Measurements from ENCODE around the gene ADRA2C. TPM values are rescaled to one million over a fixed set of nuclear protein-coding genes. Genes with fewer than 3 reads are reported as not detected.

The ADRA2C gene
- total and polyA plus RNA-seq, 12 donors, result 1.1 to 34.0 (median 5.3) TPM

DNA sequence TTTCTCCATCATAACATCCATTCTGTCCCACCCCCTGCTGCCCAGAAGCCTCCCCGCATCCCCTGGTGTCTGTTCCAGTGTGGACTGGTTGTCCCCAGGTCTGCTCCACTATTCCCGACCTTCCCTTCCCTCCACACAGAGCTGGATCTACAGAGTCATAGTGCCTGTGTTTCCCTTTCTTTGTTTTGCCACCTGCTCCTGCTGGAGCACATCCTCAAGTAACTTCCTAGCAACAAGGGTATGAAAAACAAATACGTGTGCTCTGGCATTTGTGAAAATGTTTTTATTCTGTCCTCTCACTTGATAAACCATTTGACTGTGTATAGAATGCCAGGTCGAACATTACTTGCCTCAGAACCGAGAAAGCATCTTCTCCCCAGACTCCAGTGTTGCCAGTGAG, 29.9 kb upstream of the ADRA2C start:
- intact Hi-C loops (cut with DNase I), result no loop called here
- Histone ChIP-seq H3K27ac (no peak overlapping the region), H3K9me3 (replicated peaks in 1 of 3) (no peaks in the 10 kb centered on the region), H3K4me1 (replicated peaks in 1 of 2) (no peaks in the 10 kb centered on the region), H3K4me3 (no peak overlapping the region), H3K36me3 (replicated peaks in 1 of 2) (no peaks in the 10 kb centered on the region), H3K27me3 (peaks cover 5% of the 10 kb centered on the region)
- WGBS, 4 donors, result 69 to 81% (median 78%) methylated on average over 5 of the region's 5 CpGs
- no peak for DNase-seq
- TF ChIP-seq, protein P1, sequence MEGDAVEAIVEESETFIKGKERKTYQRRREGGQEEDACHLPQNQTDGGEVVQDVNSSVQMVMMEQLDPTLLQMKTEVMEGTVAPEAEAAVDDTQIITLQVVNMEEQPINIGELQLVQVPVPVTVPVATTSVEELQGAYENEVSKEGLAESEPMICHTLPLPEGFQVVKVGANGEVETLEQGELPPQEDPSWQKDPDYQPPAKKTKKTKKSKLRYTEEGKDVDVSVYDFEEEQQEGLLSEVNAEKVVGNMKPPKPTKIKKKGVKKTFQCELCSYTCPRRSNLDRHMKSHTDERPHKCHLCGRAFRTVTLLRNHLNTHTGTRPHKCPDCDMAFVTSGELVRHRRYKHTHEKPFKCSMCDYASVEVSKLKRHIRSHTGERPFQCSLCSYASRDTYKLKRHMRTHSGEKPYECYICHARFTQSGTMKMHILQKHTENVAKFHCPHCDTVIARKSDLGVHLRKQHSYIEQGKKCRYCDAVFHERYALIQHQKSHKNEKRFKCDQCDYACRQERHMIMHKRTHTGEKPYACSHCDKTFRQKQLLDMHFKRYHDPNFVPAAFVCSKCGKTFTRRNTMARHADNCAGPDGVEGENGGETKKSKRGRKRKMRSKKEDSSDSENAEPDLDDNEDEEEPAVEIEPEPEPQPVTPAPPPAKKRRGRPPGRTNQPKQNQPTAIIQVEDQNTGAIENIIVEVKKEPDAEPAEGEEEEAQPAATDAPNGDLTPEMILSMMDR (IDR thresholded peaks at IDR 0.05), result no peak
- TF ChIP-seq POLR2A (IDR thresholded peaks at IDR 0.05), result no peak

DNA sequence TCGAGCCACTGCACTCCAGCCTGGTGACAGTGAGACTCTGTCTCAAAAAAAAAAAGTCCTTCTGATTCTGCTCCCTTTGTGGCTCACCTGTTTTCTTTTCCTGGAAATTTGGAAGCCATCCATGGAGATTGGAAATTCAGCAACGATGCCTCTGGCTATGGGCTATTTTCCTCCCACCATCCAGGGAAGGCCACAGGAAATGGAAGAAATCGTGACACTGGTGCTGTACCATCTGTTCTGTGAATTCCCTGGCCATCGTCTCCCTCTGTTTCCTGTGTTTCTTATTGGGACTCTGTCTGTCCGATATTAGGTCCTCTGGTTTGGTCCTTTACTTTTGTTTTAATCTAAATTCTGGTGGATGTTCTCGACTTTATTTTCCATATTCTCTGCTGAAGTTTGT, 29.4 kb upstream of the ADRA2C start:
- H3K27me3 ChIP-seq, result peaks cover 5% of the 10 kb centered on the region
- no peak for DNase-seq
- no peak overlapping the region for H3K4me3 ChIP-seq
- WGBS, 4 donors, result 52 to 64% (median 59%) methylated on average over 6 of the region's 6 CpGs
- TF ChIP-seq, protein P1 (IDR thresholded peaks at IDR 0.05), result no peak
- no peak for TF ChIP-seq POLR2A (IDR thresholded peaks at IDR 0.05)
- H3K9me3 ChIP-seq (replicated peaks in 1 of 3), result no peaks in the 10 kb centered on the region
- H3K36me3 ChIP-seq (replicated peaks in 1 of 2), result no peaks in the 10 kb centered on the region
- H3K27ac ChIP-seq, result no peak overlapping the region
- intact Hi-C loops (cut with DNase I), result no loop called here
- no peaks in the 10 kb centered on the region for H3K4me1 ChIP-seq (replicated peaks in 1 of 2)

DNA sequence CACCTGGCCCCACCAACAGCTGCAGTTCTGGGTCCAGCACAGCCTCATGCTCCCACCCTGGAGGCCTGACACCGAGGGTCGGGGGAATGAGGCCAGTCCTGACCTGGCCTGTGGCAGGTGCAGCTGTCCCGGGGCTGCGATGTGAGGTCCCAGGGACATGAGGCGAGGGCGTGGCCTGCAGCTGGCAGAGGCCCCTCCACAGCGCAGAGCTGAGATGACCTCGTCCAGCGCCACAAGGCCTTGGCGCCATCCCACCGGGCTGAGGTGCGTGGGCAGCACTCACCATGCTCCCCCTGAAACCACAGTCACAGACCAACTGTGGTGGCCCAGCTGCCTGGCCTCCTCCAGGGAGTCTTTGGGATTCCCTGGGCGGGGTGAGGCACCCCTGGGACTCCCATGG, 26.6 kb upstream of the ADRA2C start:
- Histone ChIP-seq H3K36me3 (replicated peaks in 1 of 2) (no peaks in the 10 kb centered on the region), H3K4me3 (no peak overlapping the region), H3K27ac (no peak overlapping the region), H3K27me3 (peaks cover 32% of the 10 kb centered on the region), H3K4me1 (replicated peaks in 1 of 2) (no peaks in the 10 kb centered on the region), H3K9me3 (replicated peaks in 1 of 3) (no peaks in the 10 kb centered on the region)
- intact Hi-C loops (cut with DNase I), result no loop called here
- 83 to 93% (median 89%) methylated on average over 3 to 13 of the region's 13 CpGs; no CpG with 5 or more reads in 1 of the 4 donors for WGBS, 4 donors
- no peak for DNase-seq
- TF ChIP-seq, protein P1 (IDR thresholded peaks at IDR 0.05), result no peak
- no peak for TF ChIP-seq POLR2A (IDR thresholded peaks at IDR 0.05)

DNA sequence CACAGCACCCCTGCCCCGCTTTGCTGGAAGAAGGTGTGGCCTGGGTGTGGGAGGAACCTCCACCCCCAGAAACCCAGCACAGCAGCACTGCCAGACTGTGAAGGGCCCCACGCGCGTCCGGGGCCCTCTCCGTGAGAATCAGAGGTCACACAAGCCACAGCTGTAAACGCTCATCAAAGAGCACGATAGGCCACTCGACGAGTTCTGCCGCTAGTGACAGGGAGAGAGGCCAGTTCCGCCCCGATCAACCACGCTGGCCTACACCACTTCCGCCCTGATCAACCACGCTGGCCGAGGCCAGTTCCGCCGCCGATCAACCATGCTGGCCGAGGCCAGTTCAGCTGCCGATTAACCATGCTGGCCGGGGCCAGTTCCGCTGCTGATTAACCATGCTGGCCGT, 25.9 kb upstream of the ADRA2C start:
- peaks cover 33% of the 10 kb centered on the region for H3K27me3 ChIP-seq

More for the DNA sequence above, 25.9 kb upstream of the ADRA2C start:
- WGBS, 4 donors, result 74 to 79% (median 78%) methylated on average over 13 to 25 of the region's 25 CpGs
- H3K4me3 ChIP-seq, result no peak overlapping the region
- no peak for TF ChIP-seq POLR2A (IDR thresholded peaks at IDR 0.05)
- TF ChIP-seq, protein P1 (IDR thresholded peaks at IDR 0.05), result no peak
- H3K27ac ChIP-seq, result no peak overlapping the region
- no peaks in the 10 kb centered on the region for H3K4me1 ChIP-seq (replicated peaks in 1 of 2)
- DNase-seq, result no peak
- H3K36me3 ChIP-seq (replicated peaks in 1 of 2), result no peaks in the 10 kb centered on the region
- no peaks in the 10 kb centered on the region for H3K9me3 ChIP-seq (replicated peaks in 1 of 3)
- intact Hi-C loops (cut with DNase I), result no loop called here

Measured in adrenal gland (tissue), 12 donors.